GM23338 (cell line): ENCODE measurements around the gene MGAT5.

ENCODE experiments used
- CREB1 ChIP-seq: fragments of 250-450 bp; sonication (Bioruptor Pico); IDR thresholded peaks from 2 replicates; pipeline ENCODE4 v1.5.0; 2020; ENCODE audit warnings: low read depth, mild to moderate bottlenecking, moderate library complexity
- CTCF ChIP-seq, 2 experiments: fragments of 200-600 bp in 1 of 2; sonication (generic) in 1 of 2; conservative IDR thresholded peaks; 2 replicates each; pipeline versions ENCODE4 v1.5.1 to v1.6.1; 2016 to 2017; ENCODE audit warnings: antibody characterized with exemption in 2 of 2, low read depth in 2 of 2, mild to moderate bottlenecking in 2 of 2, moderate library complexity in 1 of 2
- EZH2 ChIP-seq: fragments of 200-600 bp; sonication (generic); IDR thresholded peaks from one replicate; pipeline ENCODE4 v1.8.0; 2017; ENCODE audit warnings: antibody characterized with exemption, mild to moderate bottlenecking, low read depth; ENCODE audit not compliant: unreplicated experiment
- EZH2phosphoT487 ChIP-seq: fragments of 200-600 bp; sonication (generic); IDR thresholded peaks from one replicate; pipeline ENCODE4 v1.8.1; 2018; ENCODE audit warnings: antibody characterized with exemption; ENCODE audit not compliant: unreplicated experiment
- JUNB ChIP-seq: IDR thresholded peaks from one replicate; pipeline ENCODE4 v1.6.1; 2016; ENCODE audit warnings: antibody characterized with exemption; ENCODE audit not compliant: unreplicated experiment
- NANOG ChIP-seq: IDR thresholded peaks from 2 replicates; pipeline ENCODE4 v1.6.1; 2016; ENCODE audit warnings: antibody characterized with exemption, borderline replicate concordance
- POLR2AphosphoS5 ChIP-seq: IDR thresholded peaks from 2 replicates; pipeline ENCODE4 v1.6.1; 2016; ENCODE audit warnings: antibody characterized with exemption, low read depth
- STAT1 ChIP-seq: IDR thresholded peaks from one replicate; pipeline ENCODE4 v1.6.1; 2016; ENCODE audit warnings: antibody characterized with exemption; ENCODE audit not compliant: unreplicated experiment
- ZNF114 ChIP-seq: fragments of 250-450 bp; sonication (Bioruptor Pico); IDR thresholded peaks from 2 replicates; pipeline ENCODE4 v1.5.0; 2020; ENCODE audit warnings: mild to moderate bottlenecking, moderate library complexity
- ZNF331 ChIP-seq: fragments of 250-450 bp; sonication (Bioruptor Pico); IDR thresholded peaks from 2 replicates; pipeline ENCODE4 v1.5.0; 2020; ENCODE audit warnings: low read depth, mild to moderate bottlenecking, moderate library complexity
- TF ChIP-seq, protein P1 (sequence below): IDR thresholded peaks from one replicate; pipeline ENCODE4 v1.6.1; 2018; ENCODE audit warnings: antibody characterized with exemption; ENCODE audit not compliant: unreplicated experiment
- TF ChIP-seq, protein P2 (sequence below): IDR thresholded peaks from 2 replicates; pipeline ENCODE4 v1.6.1; 2016; ENCODE audit warnings: antibody characterized with exemption

GRCh38 chr2:134498654-134499053 lies 244.8 kb downstream of the MGAT5 start:
- TF ChIP-seq EZH2 (no peak), STAT1 (no peak), CTCF (conservative IDR thresholded peaks at IDR 0.05; ENCODE audit: low read depth in 2 of 2) (no peak), NANOG (no peak), ZNF331 (CRISPR knock-in tag) (no peak), POLR2AphosphoS5 (no peak), ZNF114 (no peak), JUNB (no peak), EZH2phosphoT487 (no peak), CREB1 (CRISPR knock-in tag) (no peak)
- TF ChIP-seq, protein P1, sequence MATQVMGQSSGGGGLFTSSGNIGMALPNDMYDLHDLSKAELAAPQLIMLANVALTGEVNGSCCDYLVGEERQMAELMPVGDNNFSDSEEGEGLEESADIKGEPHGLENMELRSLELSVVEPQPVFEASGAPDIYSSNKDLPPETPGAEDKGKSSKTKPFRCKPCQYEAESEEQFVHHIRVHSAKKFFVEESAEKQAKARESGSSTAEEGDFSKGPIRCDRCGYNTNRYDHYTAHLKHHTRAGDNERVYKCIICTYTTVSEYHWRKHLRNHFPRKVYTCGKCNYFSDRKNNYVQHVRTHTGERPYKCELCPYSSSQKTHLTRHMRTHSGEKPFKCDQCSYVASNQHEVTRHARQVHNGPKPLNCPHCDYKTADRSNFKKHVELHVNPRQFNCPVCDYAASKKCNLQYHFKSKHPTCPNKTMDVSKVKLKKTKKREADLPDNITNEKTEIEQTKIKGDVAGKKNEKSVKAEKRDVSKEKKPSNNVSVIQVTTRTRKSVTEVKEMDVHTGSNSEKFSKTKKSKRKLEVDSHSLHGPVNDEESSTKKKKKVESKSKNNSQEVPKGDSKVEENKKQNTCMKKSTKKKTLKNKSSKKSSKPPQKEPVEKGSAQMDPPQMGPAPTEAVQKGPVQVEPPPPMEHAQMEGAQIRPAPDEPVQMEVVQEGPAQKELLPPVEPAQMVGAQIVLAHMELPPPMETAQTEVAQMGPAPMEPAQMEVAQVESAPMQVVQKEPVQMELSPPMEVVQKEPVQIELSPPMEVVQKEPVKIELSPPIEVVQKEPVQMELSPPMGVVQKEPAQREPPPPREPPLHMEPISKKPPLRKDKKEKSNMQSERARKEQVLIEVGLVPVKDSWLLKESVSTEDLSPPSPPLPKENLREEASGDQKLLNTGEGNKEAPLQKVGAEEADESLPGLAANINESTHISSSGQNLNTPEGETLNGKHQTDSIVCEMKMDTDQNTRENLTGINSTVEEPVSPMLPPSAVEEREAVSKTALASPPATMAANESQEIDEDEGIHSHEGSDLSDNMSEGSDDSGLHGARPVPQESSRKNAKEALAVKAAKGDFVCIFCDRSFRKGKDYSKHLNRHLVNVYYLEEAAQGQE = no peak
- TF ChIP-seq, protein P2, sequence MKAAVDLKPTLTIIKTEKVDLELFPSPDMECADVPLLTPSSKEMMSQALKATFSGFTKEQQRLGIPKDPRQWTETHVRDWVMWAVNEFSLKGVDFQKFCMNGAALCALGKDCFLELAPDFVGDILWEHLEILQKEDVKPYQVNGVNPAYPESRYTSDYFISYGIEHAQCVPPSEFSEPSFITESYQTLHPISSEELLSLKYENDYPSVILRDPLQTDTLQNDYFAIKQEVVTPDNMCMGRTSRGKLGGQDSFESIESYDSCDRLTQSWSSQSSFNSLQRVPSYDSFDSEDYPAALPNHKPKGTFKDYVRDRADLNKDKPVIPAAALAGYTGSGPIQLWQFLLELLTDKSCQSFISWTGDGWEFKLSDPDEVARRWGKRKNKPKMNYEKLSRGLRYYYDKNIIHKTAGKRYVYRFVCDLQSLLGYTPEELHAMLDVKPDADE = no peak
